Measurements from ENCODE around the gene HSD3B2. TPM values are rescaled to one million over a fixed set of nuclear protein-coding genes. Genes with fewer than 3 reads are reported as not detected.

The HSD3B2 gene
- total and polyA plus RNA-seq, 2 donors (not counting 3 experiments of a cell fraction or from before 2014, with no cell fraction given) = not detected

DNA sequence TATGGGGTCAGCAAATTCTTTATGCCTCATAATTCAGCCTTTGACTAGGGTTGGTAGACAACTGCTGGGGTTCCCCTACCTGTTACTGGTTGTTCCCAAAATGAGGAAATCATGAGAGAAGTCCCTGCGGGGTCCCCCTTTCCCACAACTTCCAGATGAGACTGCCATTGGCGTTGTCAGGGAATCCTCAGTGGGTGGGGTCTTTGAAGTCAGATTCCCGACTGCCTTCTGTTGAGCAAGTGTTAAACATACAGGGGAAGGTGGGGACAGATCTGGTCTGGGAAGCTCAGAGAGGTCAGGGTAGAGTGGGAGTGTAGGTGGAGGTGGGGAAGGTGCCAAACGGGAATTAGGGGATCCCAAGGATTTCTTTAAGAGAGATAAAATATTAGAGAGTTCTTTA, 14.7 kb downstream of the HSD3B2 start:
- DNase-seq (ENCODE audit: low read depth, low spot score) = no peak
- no peak overlapping the region for H3K4me2 ChIP-seq (ENCODE audit: insufficient read depth, low read length)
- H3K79me2 ChIP-seq (ENCODE audit: control insufficient read depth, insufficient read depth, low read length) = no peaks in the 10 kb centered on the region
- no peak overlapping the region for H3K27ac ChIP-seq (ENCODE audit: insufficient read depth, low read depth, low read length)
- H3K36me3 ChIP-seq (ENCODE audit: control insufficient read depth in 2 of 2, extremely low read depth in 1 of 2, insufficient read depth in 2 of 2, low read length in 2 of 2) = no peaks in the 10 kb centered on the region
- no TSS peak for BruUV-seq (replicated peaks)
- no peak overlapping the region for H3K9ac ChIP-seq (replicated peaks; ENCODE audit: extremely low read depth, insufficient read depth, low read length)
- FAIRE-seq = no peak
- H3K4me1 ChIP-seq (ENCODE audit: control insufficient read depth, extremely low read depth, insufficient read depth, low read length) = no peaks in the 10 kb centered on the region
- ChIA-PET CTCF (no interaction called here), POLR2A (no interaction called here)
- no peaks in the 10 kb centered on the region for H4K20me1 ChIP-seq (replicated peaks; ENCODE audit: control insufficient read depth, extremely low read depth, insufficient read depth, low read length)
- dilution Hi-C loops (cut with MboI; ENCODE audit: extremely low pct_ligation_motif_present, low sequenced_read_pairs) (no loop called here), intact Hi-C loops (cut with micrococcal nuclease) (no loop called here)
- H2AFZ ChIP-seq (ENCODE audit: low read depth, low read length) = no peak overlapping the region
- no peaks in the 10 kb centered on the region for H3K9me1 ChIP-seq (replicated peaks; ENCODE audit: control insufficient read depth, extremely low read depth, insufficient read depth, low read length)
- H3K9me3 ChIP-seq (replicated peaks; ENCODE audit: control insufficient read depth, insufficient read depth, low read length) = no peaks in the 10 kb centered on the region
- no peak for TF ChIP-seq EZH2 (IDR thresholded peaks at IDR 0.05; ENCODE audit: borderline replicate concordance, low read depth, low read length, severe bottlenecking)
- TF ChIP-seq GATA2 (IDR thresholded peaks at IDR 0.05; ENCODE audit: insufficient read depth, insufficient read length, low read depth, low read length) = no peak
- TF ChIP-seq, protein P1, sequence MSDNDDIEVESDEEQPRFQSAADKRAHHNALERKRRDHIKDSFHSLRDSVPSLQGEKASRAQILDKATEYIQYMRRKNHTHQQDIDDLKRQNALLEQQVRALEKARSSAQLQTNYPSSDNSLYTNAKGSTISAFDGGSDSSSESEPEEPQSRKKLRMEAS (IDR thresholded peaks at IDR 0.05; ENCODE audit: insufficient read depth, insufficient read length) = no peak
- TF ChIP-seq, protein P2, sequence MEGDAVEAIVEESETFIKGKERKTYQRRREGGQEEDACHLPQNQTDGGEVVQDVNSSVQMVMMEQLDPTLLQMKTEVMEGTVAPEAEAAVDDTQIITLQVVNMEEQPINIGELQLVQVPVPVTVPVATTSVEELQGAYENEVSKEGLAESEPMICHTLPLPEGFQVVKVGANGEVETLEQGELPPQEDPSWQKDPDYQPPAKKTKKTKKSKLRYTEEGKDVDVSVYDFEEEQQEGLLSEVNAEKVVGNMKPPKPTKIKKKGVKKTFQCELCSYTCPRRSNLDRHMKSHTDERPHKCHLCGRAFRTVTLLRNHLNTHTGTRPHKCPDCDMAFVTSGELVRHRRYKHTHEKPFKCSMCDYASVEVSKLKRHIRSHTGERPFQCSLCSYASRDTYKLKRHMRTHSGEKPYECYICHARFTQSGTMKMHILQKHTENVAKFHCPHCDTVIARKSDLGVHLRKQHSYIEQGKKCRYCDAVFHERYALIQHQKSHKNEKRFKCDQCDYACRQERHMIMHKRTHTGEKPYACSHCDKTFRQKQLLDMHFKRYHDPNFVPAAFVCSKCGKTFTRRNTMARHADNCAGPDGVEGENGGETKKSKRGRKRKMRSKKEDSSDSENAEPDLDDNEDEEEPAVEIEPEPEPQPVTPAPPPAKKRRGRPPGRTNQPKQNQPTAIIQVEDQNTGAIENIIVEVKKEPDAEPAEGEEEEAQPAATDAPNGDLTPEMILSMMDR (IDR thresholded peaks at IDR 0.05; ENCODE audit: extremely low read depth in 1 of 2, insufficient read depth in 1 of 2, low read depth in 1 of 2, low read length in 2 of 2) = no peak
- TF ChIP-seq POLR2A (IDR thresholded peaks at IDR 0.05; ENCODE audit: low read depth, low read length) = no peak
- no peak for TF ChIP-seq JUN (IDR thresholded peaks at IDR 0.05; ENCODE audit: borderline replicate concordance, insufficient read depth, insufficient read length, low read depth)
- no peak for TF ChIP-seq MYC (IDR thresholded peaks at IDR 0.05; ENCODE audit: low read depth, low read length)
- TF ChIP-seq FOS (IDR thresholded peaks at IDR 0.05; ENCODE audit: borderline replicate concordance, insufficient read depth, low read length) = no peak
- TF ChIP-seq POLR2AphosphoS5 (IDR thresholded peaks at IDR 0.05; ENCODE audit: insufficient read depth, low read depth, low read length) = no peak
- H3K27me3 ChIP-seq (ENCODE audit: control insufficient read depth in 2 of 2, insufficient read depth in 2 of 2, low read length in 2 of 2) = no peaks in the 10 kb centered on the region
- H3K4me3 ChIP-seq (replicated peaks in 1 of 3; ENCODE audit: insufficient read depth in 1 of 3, low read depth in 1 of 3, low read length in 3 of 3) = no peak overlapping the region

All from endothelial cell of umbilical vein (primary cell).